Measurements from ENCODE around the gene ZFYVE28.

The ZFYVE28 gene

DNA sequence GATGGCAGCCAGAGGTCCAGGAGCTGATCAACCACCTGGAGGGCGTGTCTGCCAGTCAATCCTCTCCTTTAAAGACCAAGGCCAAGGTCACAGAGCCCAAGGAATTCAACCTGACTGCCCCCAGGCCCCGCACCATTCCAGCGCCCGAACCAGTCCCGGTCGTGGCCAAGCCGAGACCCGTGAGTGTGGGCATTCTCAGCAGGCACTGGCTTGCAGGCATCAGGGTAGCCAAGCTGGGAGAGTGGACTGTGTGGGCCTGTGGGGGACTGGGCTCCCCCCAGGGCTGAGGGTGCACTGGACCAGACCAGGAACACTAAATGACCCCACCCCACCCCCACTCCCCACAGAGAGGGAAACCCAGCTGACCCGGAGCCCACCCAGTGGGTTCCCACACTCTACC, 26.7 kb upstream of the ZFYVE28 start:
- no peaks in the 10 kb centered on the region for H3K36me3 ChIP-seq (ENCODE audit: control insufficient read depth, insufficient read depth, low read length)
- H3K27me3 ChIP-seq (ENCODE audit: control insufficient read depth, insufficient read depth, low read length), result no peaks in the 10 kb centered on the region
- H3K4me3 ChIP-seq (ENCODE audit: low read length), result no peak overlapping the region
- WGBS (ENCODE audit: insufficient coverage, insufficient read length), result no CpG with 5 or more reads among the region's 9 CpGs
- H3K4me1 ChIP-seq (ENCODE audit: control insufficient read depth, insufficient read depth, low read length), result peaks cover 2% of the 10 kb centered on the region; the same call in 1 of the 2 replicates
- no peak for DNase-seq (ENCODE audit: low read depth, low spot score)
- no peaks in the 10 kb centered on the region for H3K9me3 ChIP-seq (ENCODE audit: control insufficient read depth, insufficient read depth, low read length)
- H3K27ac ChIP-seq (ENCODE audit: low read length), result no peak overlapping the region

DNA sequence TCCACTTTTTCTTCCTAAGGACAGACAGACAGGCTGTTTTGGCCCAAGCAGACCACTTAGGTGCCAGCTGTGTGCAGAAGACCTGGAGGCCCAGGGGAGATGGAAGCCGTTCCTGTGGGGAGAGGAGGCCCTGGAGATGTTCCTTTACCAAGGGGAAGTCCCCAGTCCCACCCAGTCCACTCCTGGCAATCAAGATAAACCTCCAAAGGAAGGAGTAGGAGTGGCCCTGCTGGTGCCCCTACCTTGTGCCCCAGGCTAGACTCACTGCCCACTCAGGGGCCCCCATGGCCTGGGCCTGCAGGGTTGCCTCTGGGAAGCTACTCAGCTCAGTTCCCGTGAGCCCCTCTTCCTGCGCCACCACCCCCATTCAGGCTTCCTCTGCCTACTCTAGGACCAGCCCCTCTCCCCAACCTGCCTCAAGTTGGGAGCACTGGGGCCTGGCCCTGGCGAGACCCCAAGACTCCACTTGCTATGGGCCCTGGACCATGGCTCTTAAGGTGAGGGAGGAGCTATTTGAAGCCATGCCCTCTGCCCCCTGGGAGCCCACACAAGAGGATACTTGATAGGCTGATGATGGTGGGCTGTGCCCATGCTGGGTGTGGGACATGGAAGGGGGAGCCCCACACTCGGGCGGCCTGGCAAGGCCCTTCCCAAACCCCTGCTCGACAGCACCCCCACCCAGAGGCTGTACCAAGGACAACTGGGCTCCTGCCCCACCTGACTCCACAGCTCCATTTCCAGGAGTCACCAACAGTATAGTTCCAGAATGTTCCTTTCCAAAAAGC, 25.7 kb upstream of the ZFYVE28 start:
- Histone ChIP-seq H3K36me3 (ENCODE audit: control insufficient read depth, insufficient read depth, low read length) (no peaks in the 10 kb centered on the region), H3K4me1 (ENCODE audit: control insufficient read depth, insufficient read depth, low read length) (peaks cover 2% of the 10 kb centered on the region; the same call in 1 of the 2 replicates), H3K27ac (ENCODE audit: low read length) (no peak overlapping the region), H3K4me3 (ENCODE audit: low read length) (no peak overlapping the region), H3K9me3 (ENCODE audit: control insufficient read depth, insufficient read depth, low read length) (no peaks in the 10 kb centered on the region), H3K27me3 (ENCODE audit: control insufficient read depth, insufficient read depth, low read length) (no peaks in the 10 kb centered on the region)
- WGBS (ENCODE audit: insufficient coverage, insufficient read length), result no CpG with 5 or more reads among the region's 7 CpGs
- no peak for DNase-seq (ENCODE audit: low read depth, low spot score)

GRCh38 chr4:2443061-2443730, 24.8 kb upstream of the ZFYVE28 start:
- no peaks in the 10 kb centered on the region for H3K27me3 ChIP-seq (ENCODE audit: control insufficient read depth, insufficient read depth, low read length)
- no peak overlapping the region for H3K4me3 ChIP-seq (ENCODE audit: low read length)
- H3K4me1 ChIP-seq (ENCODE audit: control insufficient read depth, insufficient read depth, low read length), result peaks cover 2% of the 10 kb centered on the region; the same call in 1 of the 2 replicates
- no peak for DNase-seq (ENCODE audit: low read depth, low spot score)
- no peak overlapping the region for H3K27ac ChIP-seq (ENCODE audit: low read length)
- no CpG with 5 or more reads among the region's 20 CpGs for WGBS (ENCODE audit: insufficient coverage, insufficient read length)
- H3K9me3 ChIP-seq (ENCODE audit: control insufficient read depth, insufficient read depth, low read length), result no peaks in the 10 kb centered on the region
- H3K36me3 ChIP-seq (ENCODE audit: control insufficient read depth, insufficient read depth, low read length), result no peaks in the 10 kb centered on the region

DNA sequence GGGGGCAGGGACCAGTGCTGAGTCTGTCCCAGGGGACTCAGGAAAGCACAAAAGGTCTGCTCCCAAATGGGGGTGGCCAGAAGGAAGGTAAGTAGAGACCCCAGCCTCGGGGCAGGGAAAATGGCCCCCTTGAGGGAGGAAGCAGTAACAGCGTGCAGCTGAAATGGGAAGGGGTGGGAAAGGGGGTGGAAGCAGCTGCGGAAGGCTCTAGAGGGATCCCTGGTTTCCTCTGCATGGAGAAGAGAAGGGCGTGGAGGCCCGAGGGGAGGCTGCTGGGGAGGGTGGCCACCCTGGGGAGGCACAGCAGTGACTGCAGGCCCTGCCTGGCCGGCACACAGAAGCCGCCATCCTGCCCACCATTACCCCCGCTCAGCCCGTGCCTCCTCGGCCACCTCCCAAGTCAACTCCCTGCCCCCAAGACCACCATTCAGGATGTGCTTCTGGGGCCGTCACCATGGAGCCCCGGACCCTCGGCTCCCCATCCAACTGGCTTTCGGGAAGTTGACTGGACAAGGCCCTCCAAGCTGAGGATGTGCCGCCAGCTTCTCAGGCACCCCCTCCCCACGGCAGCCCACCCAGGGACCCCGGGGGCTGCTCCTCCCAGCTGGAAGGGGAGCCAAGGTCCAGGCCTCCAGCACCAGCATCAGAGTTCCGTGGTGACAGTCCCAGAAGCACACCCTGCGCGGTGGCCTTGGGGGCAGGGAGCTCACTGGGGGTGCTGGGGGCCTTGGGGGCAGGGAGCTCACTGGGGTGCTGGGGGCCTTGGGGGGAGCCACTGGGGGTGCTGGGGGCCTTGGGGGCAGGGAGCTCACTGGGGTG, 23.9 kb upstream of the ZFYVE28 start:
- Histone ChIP-seq H3K4me1 (ENCODE audit: control insufficient read depth, insufficient read depth, low read length) (peaks cover 2% of the 10 kb centered on the region; the same call in 1 of the 2 replicates), H3K27ac (ENCODE audit: low read length) (no peak overlapping the region), H3K27me3 (ENCODE audit: control insufficient read depth, insufficient read depth, low read length) (no peaks in the 10 kb centered on the region), H3K9me3 (ENCODE audit: control insufficient read depth, insufficient read depth, low read length) (no peaks in the 10 kb centered on the region), H3K4me3 (ENCODE audit: low read length) (no peak overlapping the region), H3K36me3 (ENCODE audit: control insufficient read depth, insufficient read depth, low read length) (no peaks in the 10 kb centered on the region)
- no peak for DNase-seq (ENCODE audit: low read depth, low spot score)
- no CpG with 5 or more reads among the region's 20 CpGs for WGBS (ENCODE audit: insufficient coverage, insufficient read length)

- DNase-seq (ENCODE audit: low read depth, low spot score), result peak; percentile 88
- H3K27ac ChIP-seq (ENCODE audit: low read length), result no peak overlapping the region
- H3K4me1 ChIP-seq (ENCODE audit: control insufficient read depth, insufficient read depth, low read length), result peaks cover 2% of the 10 kb centered on the region; the same call in 1 of the 2 replicates
- H3K4me3 ChIP-seq (ENCODE audit: low read length), result no peak overlapping the region
- H3K9me3 ChIP-seq (ENCODE audit: control insufficient read depth, insufficient read depth, low read length), result no peaks in the 10 kb centered on the region
- WGBS (ENCODE audit: insufficient coverage, insufficient read length), result no CpG with 5 or more reads among the region's 14 CpGs
- H3K27me3 ChIP-seq (ENCODE audit: control insufficient read depth, insufficient read depth, low read length), result no peaks in the 10 kb centered on the region
- no peaks in the 10 kb centered on the region for H3K36me3 ChIP-seq (ENCODE audit: control insufficient read depth, insufficient read depth, low read length)
Observed at GRCh38 chr4:2441393-2442174, 23.1 kb upstream of the ZFYVE28 start.

- Histone ChIP-seq H3K36me3 (ENCODE audit: control insufficient read depth, insufficient read depth, low read length) (no peaks in the 10 kb centered on the region), H3K27ac (ENCODE audit: low read length) (no peak overlapping the region), H3K4me3 (ENCODE audit: low read length) (no peak overlapping the region), H3K9me3 (ENCODE audit: control insufficient read depth, insufficient read depth, low read length) (no peaks in the 10 kb centered on the region), H3K4me1 (ENCODE audit: control insufficient read depth, insufficient read depth, low read length) (peaks cover 2% of the 10 kb centered on the region; the same call in 1 of the 2 replicates), H3K27me3 (ENCODE audit: control insufficient read depth, insufficient read depth, low read length) (no peaks in the 10 kb centered on the region)
- no CpG with 5 or more reads among the region's 16 CpGs for WGBS (ENCODE audit: insufficient coverage, insufficient read length)
- no peak for DNase-seq (ENCODE audit: low read depth, low spot score)
Observed at GRCh38 chr4:2438822-2439718, 20.6 kb upstream of the ZFYVE28 start.

DNA sequence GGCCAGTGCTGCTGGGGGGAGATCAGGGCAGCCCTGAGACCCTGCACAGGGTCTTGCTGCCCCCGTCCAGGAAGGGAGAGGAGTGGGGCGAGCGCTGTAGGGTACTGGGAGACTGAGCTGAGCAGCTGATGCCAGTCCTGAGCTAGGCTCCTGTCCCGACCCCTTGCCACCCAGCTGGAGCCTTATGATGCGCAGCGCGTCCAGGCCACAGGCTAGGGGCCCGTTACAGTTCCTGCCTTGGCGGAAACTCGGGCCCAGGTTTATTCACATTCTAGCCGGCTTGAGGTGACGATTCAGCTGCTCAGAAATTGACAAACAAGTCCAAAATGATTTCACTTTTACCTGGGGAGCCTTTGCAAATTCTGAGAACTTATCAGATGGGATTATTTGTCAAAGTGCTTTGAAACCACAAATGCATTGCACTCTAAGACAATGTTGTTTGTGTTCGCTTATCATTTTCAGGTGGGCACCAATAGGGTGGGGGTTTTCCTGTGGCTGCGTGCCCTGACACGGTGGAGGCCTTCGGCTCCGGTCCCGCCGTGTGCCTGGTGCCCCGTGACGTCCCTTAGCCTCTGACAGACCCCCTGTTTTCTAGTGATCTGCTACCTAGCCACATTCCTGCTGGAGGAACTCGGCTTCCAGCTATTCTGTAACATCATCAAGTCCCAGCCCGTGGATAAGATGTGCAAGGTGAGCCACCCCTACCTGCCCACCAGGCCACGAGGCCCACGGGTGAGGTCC, 19.2 kb upstream of the ZFYVE28 start:
- no peak for DNase-seq (ENCODE audit: low read depth, low spot score)
- no peaks in the 10 kb centered on the region for H3K9me3 ChIP-seq (ENCODE audit: control insufficient read depth, insufficient read depth, low read length)
- no peaks in the 10 kb centered on the region for H3K36me3 ChIP-seq (ENCODE audit: control insufficient read depth, insufficient read depth, low read length)
- H3K4me1 ChIP-seq (ENCODE audit: control insufficient read depth, insufficient read depth, low read length), result peaks cover 2% of the 10 kb centered on the region; the same call in 1 of the 2 replicates
- no CpG with 5 or more reads among the region's 25 CpGs for WGBS (ENCODE audit: insufficient coverage, insufficient read length)
- no peak overlapping the region for H3K4me3 ChIP-seq (ENCODE audit: low read length)
- H3K27me3 ChIP-seq (ENCODE audit: control insufficient read depth, insufficient read depth, low read length), result no peaks in the 10 kb centered on the region
- no peak overlapping the region for H3K27ac ChIP-seq (ENCODE audit: low read length)

GRCh38 chr4:2436761-2437474, 18.5 kb upstream of the ZFYVE28 start:
- Histone ChIP-seq H3K9me3 (ENCODE audit: control insufficient read depth, insufficient read depth, low read length) (no peaks in the 10 kb centered on the region), H3K27me3 (ENCODE audit: control insufficient read depth, insufficient read depth, low read length) (no peaks in the 10 kb centered on the region), H3K27ac (ENCODE audit: low read length) (no peak overlapping the region), H3K4me1 (ENCODE audit: control insufficient read depth, insufficient read depth, low read length) (peaks cover 1% of the 10 kb centered on the region; the same call in 1 of the 2 replicates), H3K36me3 (ENCODE audit: control insufficient read depth, insufficient read depth, low read length) (no peaks in the 10 kb centered on the region), H3K4me3 (ENCODE audit: low read length) (no peak overlapping the region)
- no CpG with 5 or more reads among the region's 30 CpGs for WGBS (ENCODE audit: insufficient coverage, insufficient read length)
- no peak for DNase-seq (ENCODE audit: low read depth, low spot score)

Measured in iPS DF 6.9 (cell line).